OCI-LY1 (cell line): ENCODE measurements around the gene KRT6A.

Experiments
- CTCF ChIP-seq: fragments of 200-600 bp; sonication (generic), shearing (Covaris generic); IDR thresholded peaks from 2 replicates; pipeline ENCODE4 v1.5.1; 2017; ENCODE audit warnings: mild to moderate bottlenecking, antibody characterized with exemption, low read length, moderate library complexity, mixed read lengths
- EZH2 ChIP-seq: fragments of 200-600 bp; sonication (generic), shearing (Covaris generic); IDR thresholded peaks from 2 replicates; pipeline ENCODE4 v1.8.0; 2017; ENCODE audit warnings: borderline replicate concordance, mixed run types, mild to moderate bottlenecking, antibody characterized with exemption, low read length, moderate library complexity, mixed read lengths

GRCh38 chr12:52461693-52462092 is 31.4 kb downstream of the KRT6A start:
- TF ChIP-seq CTCF, result 0 out of 2 replicates have a peak, but pooled peaks have one; percentile 6
- no peak for TF ChIP-seq EZH2
